OCI-LY7 (cell line): Measurements from ENCODE around the gene TNP2.

ENCODE experiments used
- CTCF ChIP-seq: fragments of 200-600 bp; sonication (generic); conservative IDR thresholded peaks from 2 replicates; pipeline ENCODE4 v1.5.1; 2014; ENCODE audit warnings: mild to moderate bottlenecking, antibody characterized with exemption, low read length, moderate library complexity, mixed read lengths
- EZH2phosphoT487 ChIP-seq: fragments of 200-600 bp; sonication (generic); IDR thresholded peaks from 2 replicates; pipeline ENCODE4 v1.6.1; 2018; ENCODE audit warnings: low read depth, borderline replicate concordance, mild to moderate bottlenecking, mixed run types, antibody characterized with exemption, low read length, moderate library complexity, mixed read lengths

GRCh38 chr16:11258553-11259492 is 10.3 kb downstream of the TNP2 start:
- TF ChIP-seq CTCF (no peak), EZH2phosphoT487 (no peak)
